ENCODE measurements around the gene TXNDC5.

Gene TXNDC5

GRCh38 chr6:7902867-7903266, 7.7 kb downstream of the TXNDC5 start:
- H3K27me3 ChIP-seq (ENCODE audit: insufficient read depth, poor library complexity, severe bottlenecking) = no peaks in the 10 kb centered on the region
- H3K4me3 ChIP-seq (replicated peaks; ENCODE audit: insufficient read depth, low read length) = no peak overlapping the region
- no peak for DNase-seq (ENCODE audit: low read depth in 1 of 2, low spot score in 1 of 2)
- no peak overlapping the region for H3K27ac ChIP-seq (replicated peaks)
- TF ChIP-seq CTCF (IDR thresholded peaks at IDR 0.05; ENCODE audit: insufficient read depth, low read length) = no peak
- TF ChIP-seq SPI1 (IDR thresholded peaks at IDR 0.05; ENCODE audit: borderline replicate concordance, low read depth) = no peak
- no peak for TF ChIP-seq REST (IDR thresholded peaks at IDR 0.05; ENCODE audit: insufficient replicate concordance, low read depth)
- TF ChIP-seq GABPA (IDR thresholded peaks at IDR 0.05; ENCODE audit: low read depth) = no peak
- no peak for TF ChIP-seq POLR2AphosphoS5 (IDR thresholded peaks at IDR 0.05; ENCODE audit: low read depth)

- no peaks in the 10 kb centered on the region for H3K27me3 ChIP-seq (ENCODE audit: insufficient read depth, poor library complexity, severe bottlenecking)
- no peak overlapping the region for H3K4me3 ChIP-seq (replicated peaks; ENCODE audit: insufficient read depth, low read length)
- no peak for DNase-seq (ENCODE audit: low read depth in 1 of 2, low spot score in 1 of 2)
- no peak overlapping the region for H3K27ac ChIP-seq (replicated peaks)
- no peak for TF ChIP-seq CTCF (IDR thresholded peaks at IDR 0.05; ENCODE audit: insufficient read depth, low read length)
- TF ChIP-seq GABPA (IDR thresholded peaks at IDR 0.05; ENCODE audit: low read depth) = no peak
- no peak for TF ChIP-seq SPI1 (IDR thresholded peaks at IDR 0.05; ENCODE audit: borderline replicate concordance, low read depth)
- no peak for TF ChIP-seq REST (IDR thresholded peaks at IDR 0.05; ENCODE audit: insufficient replicate concordance, low read depth)
- TF ChIP-seq POLR2AphosphoS5 (IDR thresholded peaks at IDR 0.05; ENCODE audit: low read depth) = no peak
Observed at GRCh38 chr6:7902221-7902620, 8.4 kb downstream of the TXNDC5 start.

GRCh38 chr6:7901780-7902179, 8.8 kb downstream of the TXNDC5 start:
- TF ChIP-seq SPI1 (IDR thresholded peaks at IDR 0.05; ENCODE audit: borderline replicate concordance, low read depth) (no peak), GABPA (IDR thresholded peaks at IDR 0.05; ENCODE audit: low read depth) (no peak), REST (IDR thresholded peaks at IDR 0.05; ENCODE audit: insufficient replicate concordance, low read depth) (no peak), CTCF (IDR thresholded peaks at IDR 0.05; ENCODE audit: insufficient read depth, low read length) (no peak), POLR2AphosphoS5 (IDR thresholded peaks at IDR 0.05; ENCODE audit: low read depth) (no peak)
- Histone ChIP-seq H3K27me3 (ENCODE audit: insufficient read depth, poor library complexity, severe bottlenecking) (no peaks in the 10 kb centered on the region), H3K27ac (replicated peaks) (no peak overlapping the region), H3K4me3 (replicated peaks; ENCODE audit: insufficient read depth, low read length) (no peak overlapping the region)
- no peak for DNase-seq (ENCODE audit: low read depth in 1 of 2, low spot score in 1 of 2)

Data from HL-60 (cell line).